DMS 273 treated with DMSO at 0.1 percent for 48 hours (cell line): Measurements from ENCODE around the gene RNF148.

Experiments
- DNase-seq: peaks from one replicate; lab custom pipeline; 2025; lab: John Stamatoyannopoulos, UW

The RNF148 gene

GRCh38 chr7:122702872-122703510, at the start of gene RNF148:
RNF148 (minus strand) TSS chr7:122702922; CDS start chr7:122702750, 172 bp downstream.
- no peak for DNase-seq

- no peak for DNase-seq
Measured at GRCh38 chr7:122750389-122750788, 47.7 kb upstream of the RNF148 start.

- no peak for DNase-seq
Measured at GRCh38 chr7:122748195-122748594, 45.5 kb upstream of the RNF148 start.

GRCh38 chr7:122746948-122747347, 44.2 kb upstream of the RNF148 start:
- no peak for DNase-seq

- no peak for DNase-seq
Measured at GRCh38 chr7:122743211-122743610, 40.5 kb upstream of the RNF148 start.

- no peak for DNase-seq
Measured at GRCh38 chr7:122738947-122739346, 36.2 kb upstream of the RNF148 start.

GRCh38 chr7:122736183-122736582, 33.5 kb upstream of the RNF148 start:
- no peak for DNase-seq

- no peak for DNase-seq
Measured at GRCh38 chr7:122727759-122728158, 25.0 kb upstream of the RNF148 start.

- DNase-seq: no peak
Measured at GRCh38 chr7:122727354-122727753, 24.6 kb upstream of the RNF148 start.

GRCh38 chr7:122726881-122727280, 24.2 kb upstream of the RNF148 start:
- no peak for DNase-seq

- no peak for DNase-seq
Measured at GRCh38 chr7:122724366-122724765, 21.6 kb upstream of the RNF148 start.

- DNase-seq: no peak
Measured at GRCh38 chr7:122719010-122719578, 16.4 kb upstream of the RNF148 start.

- no peak for DNase-seq
Measured at GRCh38 chr7:122717356-122718089, 14.8 kb upstream of the RNF148 start.

GRCh38 chr7:122715183-122715582, 12.5 kb upstream of the RNF148 start:
- no peak for DNase-seq

- no peak for DNase-seq
Measured at GRCh38 chr7:122710916-122711315, 8.2 kb upstream of the RNF148 start.

- no peak for DNase-seq
Measured at GRCh38 chr7:122709930-122710646, 7.4 kb upstream of the RNF148 start.

- no peak for DNase-seq
Measured at GRCh38 chr7:122706836-122707235, 4.1 kb upstream of the RNF148 start.

- DNase-seq: no peak
Measured at GRCh38 chr7:122699017-122699416, 3.7 kb downstream of the RNF148 start, which contains the start of gene RNF133. RNF133 (minus strand) TSS chr7:122699117; CDS start chr7:122698918, 199 bp downstream.

- no peak for DNase-seq
Measured at GRCh38 chr7:122695816-122696215, 6.9 kb downstream of the RNF148 start.

- no peak for DNase-seq
Measured at GRCh38 chr7:122694697-122695096, 8.0 kb downstream of the RNF148 start.

- DNase-seq: no peak
Measured at GRCh38 chr7:122692769-122693309, 9.9 kb downstream of the RNF148 start.

- DNase-seq: no peak
Measured at GRCh38 chr7:122691569-122692235, 11.0 kb downstream of the RNF148 start.
